Heart left ventricle (tissue), 16 donors: Measurements from ENCODE around the gene CLCA2. TPM values are rescaled to one million over a fixed set of nuclear protein-coding genes. Genes with fewer than 3 reads are reported as not detected.

Experiments used
- ATAC-seq, 4 donors: fragments of 200-7000 bp; cut with Tn5 transposase; one replicate each; pipeline ENCODE4 v1.9.1; 2020 to 2022; ENCODE audit warnings: moderate library complexity in 4 of 4, mild to moderate bottlenecking in 3 of 4, moderate number of reproducible peaks in 1 of 4
- DNase-seq, 5 donors: peaks; one replicate each; pipeline ENCODE4 v3.0.0-alpha.2; 2020
- H3K27ac ChIP-seq, 12 donors: fragments of 200-600 bp; sonication (generic) in 4 of 12; one replicate each; pipeline versions ENCODE4 v1.5.0 to v1.8.0; 2016 to 2022; ENCODE audit warnings: mild to moderate bottlenecking in 2 of 12
- H3K27me3 ChIP-seq, 9 donors: fragments of 200-600 bp; sonication (generic) in 2 of 9; one replicate each; pipeline versions ENCODE4 v1.5.1 to v1.8.0; 2016 to 2022; ENCODE audit warnings: mild to moderate bottlenecking in 3 of 9
- H3K36me3 ChIP-seq, 9 donors: fragments of 200-600 bp; sonication (generic) in 2 of 9; one replicate each; pipeline versions ENCODE4 v1.5.0 to v1.8.0; 2018 to 2022; ENCODE audit warnings: mild to moderate bottlenecking in 2 of 9
- H3K4me1 ChIP-seq, 12 donors: fragments of 200-600 bp; sonication (generic) in 4 of 12; one replicate each; pipeline versions ENCODE4 v1.5.0 to v1.8.0; 2016 to 2022; ENCODE audit warnings: mild to moderate bottlenecking in 3 of 12
- H3K4me3 ChIP-seq, 12 donors: fragments of 200-600 bp; sonication (generic) in 4 of 12; one replicate each; pipeline versions ENCODE4 v1.5.0 to v1.8.0; 2017 to 2022; ENCODE audit warnings: mild to moderate bottlenecking in 9 of 12, moderate library complexity in 4 of 12
- H3K9me3 ChIP-seq, 12 donors: fragments of 200-600 bp; sonication (generic) in 4 of 12; one replicate each; pipeline versions ENCODE4 v1.5.0 to v1.8.0; 2016 to 2022; ENCODE audit warnings: mild to moderate bottlenecking in 1 of 12
- CTCF ChIP-seq, 12 donors: fragments of 200-600 bp; sonication (generic) in 4 of 12; IDR thresholded peaks; one replicate each; pipeline versions ENCODE4 v1.5.0 to v1.8.0; 2018 to 2022; ENCODE audit warnings: antibody characterized with exemption in 12 of 12, mild to moderate bottlenecking in 5 of 12
- POLR2A ChIP-seq, 2 donors: fragments of 450-650 bp; IDR thresholded peaks; one replicate each; pipeline ENCODE4 v1.6.1; 2017; ENCODE audit warnings: antibody characterized with exemption in 2 of 2, mild to moderate bottlenecking in 2 of 2, moderate library complexity in 2 of 2
- WGBS, 4 donors: extraction: QIAGEN DNeasy Blood & Tissue Kit in 2 of 4; methylation state at CpG; one replicate each; pipeline versions ENCODE4 v1.1.5 to v1.1.7; 2013 to 2018; 5-methylcytosine and 5-hydroxymethylcytosine counted together
- intact Hi-C, 10 donors: fragments of 100-400 bp; cut with DNase I; formaldehyde crosslinking; loops; one replicate each; pipeline versions ENCODE4 v1.11.1 to v1.14.2; 2022
- polyA plus RNA-seq, 2 donors: library from polyadenylated mRNA; stranded (reverse); fragments of 200-250 nt; gene quantifications; one replicate each; pipeline ENCODE4 v1.2.3, GENCODE V29; 2013
- total RNA-seq, 9 donors: library from RNA; depleted of rRNA in 2 of 9; stranded (reverse); fragments of >200 nt in 2 of 9; fragmentation: NEBNext Ultra II Directional in 3 of 9; extraction: Animal tissue kit (Norgen Biotek cat#: 25700) in 3 of 9; gene quantifications; one replicate each; pipeline versions ENCODE4 v1.1.0 to v1.2.4, GENCODE V29; 2016 to 2023
- donor health status: ischemic (EF 13 %, LVEDD 7.1; RV severe dilation, severe dysfunction).
- donor health status: healthy with polysubstance abuse.
- donor health status: DM: no; HTN: yes; CAD: no.
- donor health status: DM: no; HTN: no; CAD: no.
- donor health status: ischemic (EF 25% LVEDD 6.9; RV normal size, moderate dysfunction).
- donor health status: ischemic (EF 25% LVEDD 5.7; RV mildly dilated, moderate dysfunction).
- donor health status: healthy.
- donor health status: DM: yes; HTN: yes; CAD: no.
- donor health status: ischemic (EF 35%, LVEDD 5.7; RV mildly dilated, moderate dysfunction).
- donor health status: nonischemic (EF 11% LVEDD 7.7; RV severe dilation, severe dysfunction).
- donor health status: DM: yes; HTN: yes; CAD: no.
- donor health status: PGD.
- donor health status: ischemic (EF 29% LVEDD 5.4; RV normal size, mild dysfunction).
- donor health status: nonischemic (EF 23%, LVEDD 6.1; RV moderate dilation, normal function).

Gene CLCA2
- total and polyA plus RNA-seq, 11 donors: 0.07 to 0.24 (median 0.16) TPM; not detected in 8

GRCh38 chr1:86387916-86388627, 35.9 kb upstream of the CLCA2 start:
- no peak overlapping the region for H3K4me3 ChIP-seq
- DNase-seq (no peak), ATAC-seq (no peak)
- intact Hi-C loops: loop anchor here in 5 of 10 donors (10.0 kb wide), 3 partner anchors 117 to 697 kb away; partner anchors contain the start of gene SH3GLB1 (in 3 of the 5)
- peaks cover 0 to 9% (median 0%) of the 10 kb centered on the region in 12 donors for H3K9me3 ChIP-seq
- WGBS, 4 donors: 96 to 97% (median 96%) methylated on average over 3 of the region's 3 CpGs
- no peaks in the 10 kb centered on the region for H3K36me3 ChIP-seq
- TF ChIP-seq CTCF (IDR thresholded peaks at IDR 0.05) (no peak), POLR2A (IDR thresholded peaks at IDR 0.05) (no peak)
- H3K27me3 ChIP-seq: no peaks in the 10 kb centered on the region
- no peak overlapping the region for H3K27ac ChIP-seq
- H3K4me1 ChIP-seq: peaks cover 0 to 11% (median 0%) of the 10 kb centered on the region in 12 donors

GRCh38 chr1:86388777-86389176, 35.2 kb upstream of the CLCA2 start:
- Histone ChIP-seq H3K4me3 (no peak overlapping the region), H3K27ac (peak overlapping the region in 2 of 12 donors; percentile 14 to 66), H3K36me3 (no peaks in the 10 kb centered on the region), H3K27me3 (no peaks in the 10 kb centered on the region), H3K9me3 (peaks cover 0 to 9% (median 0%) of the 10 kb centered on the region in 12 donors), H3K4me1 (peaks cover 0 to 15% (median 0%) of the 10 kb centered on the region in 12 donors)
- DNase-seq: no peak
- ATAC-seq: no peak
- TF ChIP-seq POLR2A (IDR thresholded peaks at IDR 0.05) (no peak), CTCF (IDR thresholded peaks at IDR 0.05) (no peak)
- intact Hi-C loops: loop anchor here in 5 of 10 donors (10.0 kb wide), 3 partner anchors 116 to 696 kb away; partner anchors contain the start of gene SH3GLB1 (in 3 of the 5)

GRCh38 chr1:86389307-86389706, 34.7 kb upstream of the CLCA2 start:
- Histone ChIP-seq H3K9me3 (peaks cover 0 to 9% (median 0%) of the 10 kb centered on the region in 12 donors), H3K27ac (peak overlapping the region in 2 of 12 donors; percentile 14 to 66), H3K4me1 (peaks cover 0 to 20% (median 0%) of the 10 kb centered on the region in 12 donors), H3K4me3 (no peak overlapping the region), H3K36me3 (no peaks in the 10 kb centered on the region), H3K27me3 (no peaks in the 10 kb centered on the region)
- TF ChIP-seq POLR2A (IDR thresholded peaks at IDR 0.05) (no peak), CTCF (IDR thresholded peaks at IDR 0.05) (no peak)
- intact Hi-C loops: loop anchor here in 5 of 10 donors (10.0 kb wide), 3 partner anchors 115 to 695 kb away; partner anchors contain the start of gene SH3GLB1 (in 3 of the 5)
- DNase-seq (no peak), ATAC-seq (no peak)

- ATAC-seq (no peak), DNase-seq (no peak)
- Histone ChIP-seq H3K4me3 (peak overlapping the region in 8 of 12 donors; percentile 75 to 91 (median 82)), H3K27me3 (no peaks in the 10 kb centered on the region), H3K4me1 (peaks cover 0 to 32% (median 12%) of the 10 kb centered on the region in 12 donors), H3K9me3 (peaks cover 0 to 9% (median 0%) of the 10 kb centered on the region in 12 donors), H3K36me3 (no peaks in the 10 kb centered on the region), H3K27ac (peak overlapping the region in 5 of 12 donors; percentile 4 to 87 (median 17))
- TF ChIP-seq POLR2A (IDR thresholded peaks at IDR 0.05): no peak
- no peak for TF ChIP-seq CTCF (IDR thresholded peaks at IDR 0.05)
- intact Hi-C loops: loop anchor here in 3 of 10 donors (5.0 to 10.0 kb wide), 3 partner anchors 308 to 690 kb away; partner anchors contain the start of gene SH3GLB1 (in 3 of the 3)
- WGBS, 4 donors: 49 to 68% (median 57%) methylated on average over 2 of the region's 2 CpGs
Observed at GRCh38 chr1:86394416-86394815, 29.6 kb upstream of the CLCA2 start.
